Ishikawa (cell line): ENCODE data around the gene FOXN4.

ENCODE experiments used
- CEBPB ChIP-seq: IDR thresholded peaks from 2 replicates; pipeline ENCODE4 v1.6.1; 2012
- CREB1 ChIP-seq: IDR thresholded peaks from 2 replicates; pipeline ENCODE4 v1.6.1; 2012; ENCODE audit warnings: low read depth
- EP300 ChIP-seq: IDR thresholded peaks from 2 replicates; pipeline ENCODE4 v1.6.1; 2012; ENCODE audit warnings: borderline replicate concordance
- FOXM1 ChIP-seq: IDR thresholded peaks from 2 replicates; pipeline ENCODE4 v1.6.1; 2012; ENCODE audit warnings: low read depth, borderline replicate concordance
- MAX ChIP-seq: IDR thresholded peaks from 2 replicates; pipeline ENCODE4 v1.6.1; 2012
- NFIC ChIP-seq: IDR thresholded peaks from 2 replicates; pipeline ENCODE4 v1.6.1; 2012
- RAD21 ChIP-seq: IDR thresholded peaks from 2 replicates; pipeline ENCODE4 v1.6.1; 2012; ENCODE audit warnings: low read depth
- REST ChIP-seq: IDR thresholded peaks from 2 replicates; pipeline ENCODE4 v1.6.1; 2012; ENCODE audit warnings: low read depth, mild to moderate bottlenecking
- TAF1 ChIP-seq: IDR thresholded peaks from 2 replicates; pipeline ENCODE4 v1.6.1; 2012; ENCODE audit warnings: low read depth, mild to moderate bottlenecking
- TCF12 ChIP-seq: IDR thresholded peaks from 2 replicates; pipeline ENCODE4 v1.6.1; 2012; ENCODE audit warnings: low read depth
- TEAD4 ChIP-seq: IDR thresholded peaks from 2 replicates; pipeline ENCODE4 v1.6.1; 2012
- USF1 ChIP-seq: IDR thresholded peaks from 2 replicates; pipeline ENCODE4 v1.6.1; 2012
- YY1 ChIP-seq: IDR thresholded peaks from 2 replicates; pipeline ENCODE4 v1.6.1; 2012; ENCODE audit warnings: low read depth
- ZBTB7A ChIP-seq: IDR thresholded peaks from 2 replicates; pipeline ENCODE4 v1.6.1; 2012; ENCODE audit warnings: low read depth

GRCh38 chr12:109286652-109287051 lies 22.4 kb downstream of the FOXN4 start:
- no peak for TF ChIP-seq NFIC
- no peak for TF ChIP-seq REST
- TF ChIP-seq RAD21: no peak
- no peak for TF ChIP-seq CREB1
- TF ChIP-seq FOXM1: no peak
- no peak for TF ChIP-seq YY1
- TF ChIP-seq TCF12: no peak
- no peak for TF ChIP-seq TAF1
- no peak for TF ChIP-seq EP300
- no peak for TF ChIP-seq MAX
- TF ChIP-seq USF1: no peak
- no peak for TF ChIP-seq ZBTB7A
- TF ChIP-seq CEBPB: no peak
- TF ChIP-seq TEAD4: no peak
